ENCODE data around the gene PRKCSH.

PRKCSH gene

GRCh38 chr19:11479090-11479897, 43.9 kb downstream of the PRKCSH start:
- DNase-seq, result peak; percentile 42

GRCh38 chr19:11479898-11480714, 44.7 kb downstream of the PRKCSH start:
- no peak for DNase-seq

GRCh38 chr19:11480715-11481533, 45.5 kb downstream of the PRKCSH start, which contains the start of gene ELAVL3:
ELAVL3 (minus strand) TSS chr19:11481046; CDS start chr19:11480608, 438 bp downstream.
- DNase-seq, result no peak

- peak; percentile 58 for DNase-seq
These were observed 46.3 kb downstream of the PRKCSH start for GRCh38 chr19:11481534-11482383.

GRCh38 chr19:11482384-11483050, 47.1 kb downstream of the PRKCSH start:
- peak; percentile 25 for DNase-seq

- DNase-seq, result no peak
These were observed 48.1 kb downstream of the PRKCSH start for GRCh38 chr19:11483366-11484111.

GRCh38 chr19:11485245-11485837, 49.9 kb downstream of the PRKCSH start:
- DNase-seq, result no peak

GRCh38 chr19:11486661-11487503, 51.4 kb downstream of the PRKCSH start:
- no peak for DNase-seq

GRCh38 chr19:11489378-11489777, 53.9 kb downstream of the PRKCSH start:
- no peak for DNase-seq

- no peak for DNase-seq
These were observed 59.3 kb downstream of the PRKCSH start for GRCh38 chr19:11494634-11495285.

- no peak for DNase-seq
These were observed 60.0 kb downstream of the PRKCSH start for GRCh38 chr19:11495481-11495880.

- DNase-seq, result no peak
These were observed 60.5 kb downstream of the PRKCSH start for GRCh38 chr19:11495885-11496284.

- no peak for DNase-seq
These were observed 61.1 kb downstream of the PRKCSH start for GRCh38 chr19:11496391-11497163.

- DNase-seq, result no peak
These were observed 63.8 kb downstream of the PRKCSH start for GRCh38 chr19:11499220-11499726.

- no peak for DNase-seq
These were observed 64.5 kb downstream of the PRKCSH start for GRCh38 chr19:11499890-11500420.
